Uterus (tissue), 4 donors: Measurements from ENCODE around the gene CPA4. TPM values are rescaled to one million over a fixed set of nuclear protein-coding genes. Genes with fewer than 3 reads are reported as not detected.

Experiments
- DNase-seq, 2 donors: peaks; one replicate each; pipeline ENCODE4 v3.0.0-alpha.2; 2019 to 2020
- H3K27ac ChIP-seq, 2 donors: fragments of 200-600 bp; sonication (generic); 1 replicate in 1 of 2; 2 replicates in 1 of 2; pipeline ENCODE4 v1.5.1; 2016 to 2018
- H3K27me3 ChIP-seq, 2 donors: fragments of 200-600 bp; sonication (generic); one replicate each; pipeline ENCODE4 v1.5.1; 2018 to 2019; ENCODE audit warnings: control low read depth in 1 of 2
- H3K36me3 ChIP-seq, 2 donors: fragments of 200-600 bp; sonication (generic); one replicate each; pipeline ENCODE4 v1.5.1; 2019; ENCODE audit warnings: control low read depth in 1 of 2
- H3K4me1 ChIP-seq, 2 donors: fragments of 200-600 bp; sonication (generic); one replicate each; pipeline ENCODE4 v1.5.1; 2018 to 2019; ENCODE audit warnings: control low read depth in 1 of 2
- H3K4me3 ChIP-seq, 2 donors: fragments of 200-600 bp; sonication (generic); 1 replicate in 1 of 2; 2 replicates in 1 of 2; pipeline ENCODE4 v1.5.1; 2018 to 2019; ENCODE audit warnings: mild to moderate bottlenecking in 1 of 2
- H3K9me3 ChIP-seq, 2 donors: fragments of 200-600 bp; sonication (generic); one replicate each; pipeline ENCODE4 v1.5.1; 2019; ENCODE audit warnings: control low read depth in 1 of 2
- POLR2A ChIP-seq, 2 donors: fragments of 450-650 bp; IDR thresholded peaks; one replicate each; pipeline ENCODE4 v1.6.1; 2016; ENCODE audit warnings: antibody characterized with exemption in 2 of 2, mild to moderate bottlenecking in 1 of 2, moderate library complexity in 1 of 2
- intact Hi-C: fragments of 100-400 bp; cut with DNase I; formaldehyde crosslinking; loops from one replicate; pipeline ENCODE4 v1.15.1; 2023; ENCODE audit warnings: low total_unique reads
- total RNA-seq, 4 donors: library from RNA; depleted of rRNA in 3 of 4; stranded (reverse); fragments of >200 nt in 3 of 4; gene quantifications; one replicate each; pipeline versions ENCODE4 v1.1.0 to v1.2.4, GENCODE V29; 2014 to 2023
- TF ChIP-seq, protein P1 (sequence below), 4 experiments: fragments of 200-600 bp in 2 of 4; fragments of 450-650 bp in 2 of 4; sonication (generic) in 2 of 4; IDR thresholded peaks; one replicate each; pipeline ENCODE4 v1.5.1; 2016 to 2019; ENCODE audit warnings: antibody characterized with exemption in 4 of 4, mild to moderate bottlenecking in 2 of 4, moderate library complexity in 1 of 4
- donor health status: DM: yes; HTN: yes; CAD: no.

Gene CPA4
- total RNA-seq, 4 donors from 2014 or later: 1.3 TPM; not detected in 3

DNA sequence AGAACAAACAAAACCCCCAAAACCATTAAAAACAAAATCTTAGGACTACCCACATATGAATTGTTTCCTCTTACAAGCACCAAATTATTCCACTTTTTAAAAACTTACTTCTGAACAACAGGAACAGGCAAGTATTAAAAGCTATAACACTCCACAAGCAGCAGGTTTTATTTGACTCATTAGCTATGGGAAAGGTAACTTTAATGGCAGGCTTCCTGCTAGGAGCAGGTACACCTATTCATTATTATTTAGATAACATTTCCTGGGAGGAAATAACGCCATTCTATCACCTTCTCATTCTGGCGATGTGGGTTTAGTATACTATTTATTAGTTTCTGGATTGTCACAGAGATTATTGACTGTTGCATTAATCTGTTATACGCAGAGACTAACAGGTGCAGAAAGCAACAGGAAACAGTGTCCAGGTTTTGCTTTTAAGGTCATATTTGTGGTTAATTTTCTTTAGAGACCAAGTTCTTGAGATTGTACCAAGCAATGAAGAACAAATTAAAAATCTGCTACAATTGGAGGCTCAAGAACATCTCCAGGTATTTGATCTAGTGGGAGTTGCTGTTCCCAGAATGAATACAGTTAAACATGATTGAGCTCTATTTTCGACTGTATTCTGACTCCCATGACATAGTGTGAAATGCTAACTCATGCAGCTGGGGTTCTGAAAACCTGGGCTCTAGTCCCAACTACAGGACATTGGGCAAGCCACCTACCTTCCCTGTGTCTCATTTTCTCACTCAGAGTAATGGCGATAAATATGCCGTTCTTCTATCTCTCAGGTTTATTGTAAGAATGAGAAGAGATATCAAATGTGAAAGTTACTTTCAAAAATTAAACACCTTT is 24.3 kb upstream of the CPA4 start:
- Histone ChIP-seq H3K4me1 (no peaks in the 10 kb centered on the region), H3K27me3 (no peaks in the 10 kb centered on the region), H3K27ac (no peak overlapping the region), H3K36me3 (no peaks in the 10 kb centered on the region), H3K9me3 (no peaks in the 10 kb centered on the region), H3K4me3 (no peak overlapping the region)
- no peak for DNase-seq
- intact Hi-C loops: no loop called here
- TF ChIP-seq, protein P1, sequence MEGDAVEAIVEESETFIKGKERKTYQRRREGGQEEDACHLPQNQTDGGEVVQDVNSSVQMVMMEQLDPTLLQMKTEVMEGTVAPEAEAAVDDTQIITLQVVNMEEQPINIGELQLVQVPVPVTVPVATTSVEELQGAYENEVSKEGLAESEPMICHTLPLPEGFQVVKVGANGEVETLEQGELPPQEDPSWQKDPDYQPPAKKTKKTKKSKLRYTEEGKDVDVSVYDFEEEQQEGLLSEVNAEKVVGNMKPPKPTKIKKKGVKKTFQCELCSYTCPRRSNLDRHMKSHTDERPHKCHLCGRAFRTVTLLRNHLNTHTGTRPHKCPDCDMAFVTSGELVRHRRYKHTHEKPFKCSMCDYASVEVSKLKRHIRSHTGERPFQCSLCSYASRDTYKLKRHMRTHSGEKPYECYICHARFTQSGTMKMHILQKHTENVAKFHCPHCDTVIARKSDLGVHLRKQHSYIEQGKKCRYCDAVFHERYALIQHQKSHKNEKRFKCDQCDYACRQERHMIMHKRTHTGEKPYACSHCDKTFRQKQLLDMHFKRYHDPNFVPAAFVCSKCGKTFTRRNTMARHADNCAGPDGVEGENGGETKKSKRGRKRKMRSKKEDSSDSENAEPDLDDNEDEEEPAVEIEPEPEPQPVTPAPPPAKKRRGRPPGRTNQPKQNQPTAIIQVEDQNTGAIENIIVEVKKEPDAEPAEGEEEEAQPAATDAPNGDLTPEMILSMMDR (IDR thresholded peaks at IDR 0.05): no peak
- TF ChIP-seq POLR2A (IDR thresholded peaks at IDR 0.05): no peak

DNA sequence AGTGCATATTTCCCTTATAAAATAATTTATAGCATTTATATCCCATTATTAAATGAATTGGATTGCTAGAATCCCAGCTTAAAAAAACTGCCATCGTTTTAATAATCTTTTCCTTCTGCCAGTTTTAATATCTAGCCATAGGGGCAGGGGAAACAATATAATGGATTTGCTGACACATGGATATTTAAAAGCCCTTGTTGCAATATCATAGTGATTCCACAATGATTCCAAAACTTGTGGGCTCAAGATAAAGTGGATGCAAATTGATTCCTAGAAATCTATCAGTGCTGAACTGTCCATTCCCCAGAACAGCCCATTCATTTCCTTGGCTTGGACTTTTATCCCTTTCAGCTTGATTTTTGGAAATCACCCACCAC is 23.7 kb upstream of the CPA4 start:
- H3K27me3 ChIP-seq: no peaks in the 10 kb centered on the region
- no peaks in the 10 kb centered on the region for H3K9me3 ChIP-seq
- no peaks in the 10 kb centered on the region for H3K36me3 ChIP-seq
- H3K4me3 ChIP-seq: no peak overlapping the region
- DNase-seq: no peak
- TF ChIP-seq, protein P1 (IDR thresholded peaks at IDR 0.05): no peak
- no peak for TF ChIP-seq POLR2A (IDR thresholded peaks at IDR 0.05)
- no peak overlapping the region for H3K27ac ChIP-seq
- intact Hi-C loops: no loop called here
- no peaks in the 10 kb centered on the region for H3K4me1 ChIP-seq

DNA sequence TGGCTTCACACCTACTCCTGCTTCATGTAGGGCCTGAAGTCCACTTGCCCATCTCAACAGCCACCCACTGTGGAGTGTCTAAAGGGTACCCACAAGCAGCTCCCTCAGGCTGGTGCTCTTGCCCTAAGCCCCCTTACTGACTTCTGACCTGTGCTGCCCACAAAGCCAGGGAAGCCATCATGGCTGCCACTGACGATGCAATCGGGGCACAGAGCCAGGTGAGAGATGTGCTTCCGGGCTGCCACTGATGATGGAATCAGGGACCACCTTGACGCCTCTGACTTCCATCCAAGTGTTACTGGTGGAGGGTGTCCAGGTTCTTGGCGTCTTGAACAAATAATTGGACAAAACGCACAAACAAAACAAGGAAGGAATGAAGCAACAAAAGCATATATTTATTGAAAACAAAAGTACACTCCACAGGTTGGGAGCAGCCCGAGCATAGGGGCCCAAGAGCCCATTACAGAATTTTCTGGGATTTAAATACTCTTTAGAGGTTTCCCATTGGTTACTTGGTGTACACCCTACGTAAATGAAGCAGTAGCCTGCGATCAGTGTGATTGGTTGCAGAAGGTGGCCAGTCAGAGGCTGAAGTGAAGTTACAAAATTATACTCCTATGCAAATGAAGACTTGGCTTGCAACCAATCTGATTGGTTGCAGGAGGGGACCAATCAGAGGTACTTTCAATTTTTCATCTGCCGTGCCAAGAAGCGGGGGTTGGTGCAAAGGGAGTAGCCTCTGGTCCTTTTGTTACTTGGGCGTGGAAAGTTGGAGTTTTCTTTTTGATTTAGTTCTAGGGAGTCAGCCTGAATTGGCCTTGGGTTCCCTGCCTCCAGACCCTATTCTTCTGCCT is 21.8 kb upstream of the CPA4 start:
- Histone ChIP-seq H3K27me3 (no peaks in the 10 kb centered on the region), H3K4me1 (no peaks in the 10 kb centered on the region), H3K36me3 (no peaks in the 10 kb centered on the region), H3K9me3 (no peaks in the 10 kb centered on the region), H3K27ac (peak overlapping the region in 1 of 2 donors; percentile 74), H3K4me3 (no peak overlapping the region)
- no peak for TF ChIP-seq POLR2A (IDR thresholded peaks at IDR 0.05)
- TF ChIP-seq, protein P1 (IDR thresholded peaks at IDR 0.05): no peak
- no peak for DNase-seq
- intact Hi-C loops: loop anchor here (10.0 kb wide), 1 partner anchor 214 kb away; no protein-coding TSS in a partner anchor

DNA sequence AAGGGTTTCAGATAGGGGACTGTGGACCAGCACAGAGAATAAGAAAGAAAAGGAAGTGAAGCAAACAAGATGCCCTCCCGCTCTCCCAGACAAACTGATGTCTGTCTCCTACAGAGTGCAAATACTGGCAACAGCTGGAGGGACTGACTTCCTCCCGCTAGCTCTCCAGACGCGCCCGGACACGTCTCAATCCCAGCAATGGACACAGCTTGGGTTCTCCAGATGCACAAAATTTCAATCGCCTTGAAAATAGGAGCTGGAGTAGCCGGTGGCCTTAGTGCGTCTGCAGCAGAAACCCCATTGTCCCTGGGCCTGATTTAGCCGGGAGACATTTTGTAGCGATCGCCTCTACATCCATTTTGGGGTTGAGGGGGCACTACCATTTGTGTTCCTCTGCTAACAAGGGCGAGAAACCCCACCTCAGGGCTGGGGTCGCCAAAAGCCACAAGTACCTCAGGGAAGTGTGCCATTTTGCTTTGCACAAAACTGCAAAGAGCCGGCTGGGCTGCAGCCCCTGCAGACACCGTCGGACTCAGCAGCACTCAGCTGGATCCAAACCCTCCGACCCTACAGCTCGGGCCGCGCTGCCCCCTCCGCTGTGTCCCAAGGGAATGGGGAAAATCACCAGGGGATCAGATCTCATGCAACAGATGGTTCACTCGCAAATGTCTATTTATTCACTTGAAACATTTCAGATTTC is 20.4 kb upstream of the CPA4 start:
- Histone ChIP-seq H3K4me1 (no peaks in the 10 kb centered on the region), H3K36me3 (no peaks in the 10 kb centered on the region), H3K4me3 (peak overlapping the region; percentile 28 to 29), H3K27me3 (no peaks in the 10 kb centered on the region), H3K27ac (peak overlapping the region; percentile 74 to 86), H3K9me3 (no peaks in the 10 kb centered on the region)
- DNase-seq: no peak
- TF ChIP-seq POLR2A (IDR thresholded peaks at IDR 0.05): no peak
- TF ChIP-seq, protein P1 (IDR thresholded peaks at IDR 0.05): no peak
- intact Hi-C loops: loop anchor here (10.0 kb wide), 1 partner anchor 212 kb away; no protein-coding TSS in a partner anchor
